Measurements from ENCODE around the gene ALDH3A2. TPM values are rescaled to one million over a fixed set of nuclear protein-coding genes. Genes with fewer than 3 reads are reported as not detected.
"Not testable (repeated sequence)": the region's sequence is repeated elsewhere in the genome, so short reads cannot be mapped to it uniquely, and the experiment has no call there.

ALDH3A2 gene
- total and polyA plus RNA-seq, 9 donors = 26.6 to 39.4 (median 32.9) TPM

DNA sequence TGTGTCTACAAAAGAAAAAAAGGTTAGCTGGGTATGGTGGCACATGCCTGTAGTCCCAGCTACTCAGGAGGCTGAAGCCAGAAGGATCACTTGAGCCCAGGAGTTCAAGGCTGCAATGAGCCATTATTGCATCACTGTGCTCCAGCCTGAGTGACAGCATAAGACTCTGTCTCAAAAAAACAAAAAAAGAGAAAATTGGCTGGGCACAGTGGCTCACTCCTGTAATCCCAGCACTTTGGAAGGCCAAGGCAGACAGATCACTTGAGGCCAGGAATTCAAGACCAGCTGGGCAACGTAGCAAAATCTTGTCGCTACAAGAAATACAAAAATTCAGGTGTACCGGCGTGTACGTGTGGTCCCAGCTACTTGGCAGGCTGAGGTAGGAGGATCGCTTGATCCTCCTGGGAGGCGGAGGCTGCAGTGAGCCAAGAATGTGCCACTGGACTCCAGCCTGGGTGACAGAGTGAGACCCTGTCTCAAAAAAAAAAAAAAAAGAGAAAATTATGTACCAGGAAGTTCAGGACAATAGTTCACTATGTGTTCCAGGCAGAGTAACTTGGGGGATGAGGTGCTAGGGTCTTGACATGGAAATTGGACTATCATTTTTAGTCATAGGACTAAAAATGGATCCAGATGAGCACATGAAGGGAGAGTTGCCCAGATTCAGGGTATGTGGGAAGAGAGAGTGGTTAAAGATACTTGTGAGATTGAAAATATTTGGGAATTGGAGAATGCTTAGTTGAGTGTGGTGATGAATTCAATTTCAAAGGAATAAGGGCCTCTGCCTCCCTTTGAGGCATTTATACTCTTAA, 11.0 kb downstream of the ALDH3A2 start:
- no peaks in the 10 kb centered on the region for H3K4me1 ChIP-seq (ENCODE audit: control insufficient read depth, insufficient read depth, low read length)
- H3K36me3 ChIP-seq (ENCODE audit: control insufficient read depth, insufficient read depth, low read length) = peaks cover 64% of the 10 kb centered on the region
- 85% methylated on average over 6 of the region's 7 CpGs for WGBS (ENCODE audit: insufficient coverage)
- H3K4me3 ChIP-seq (ENCODE audit: low read length) = no peak overlapping the region
- DNase-seq = no peak
- no peak overlapping the region for H3K27ac ChIP-seq (ENCODE audit: low read length)
- H3K27me3 ChIP-seq (ENCODE audit: control insufficient read depth, insufficient read depth, low read length) = no peaks in the 10 kb centered on the region
- H3K9me3 ChIP-seq (replicated peaks; ENCODE audit: control insufficient read depth, low read depth, low read length) = no peaks in the 10 kb centered on the region

DNA sequence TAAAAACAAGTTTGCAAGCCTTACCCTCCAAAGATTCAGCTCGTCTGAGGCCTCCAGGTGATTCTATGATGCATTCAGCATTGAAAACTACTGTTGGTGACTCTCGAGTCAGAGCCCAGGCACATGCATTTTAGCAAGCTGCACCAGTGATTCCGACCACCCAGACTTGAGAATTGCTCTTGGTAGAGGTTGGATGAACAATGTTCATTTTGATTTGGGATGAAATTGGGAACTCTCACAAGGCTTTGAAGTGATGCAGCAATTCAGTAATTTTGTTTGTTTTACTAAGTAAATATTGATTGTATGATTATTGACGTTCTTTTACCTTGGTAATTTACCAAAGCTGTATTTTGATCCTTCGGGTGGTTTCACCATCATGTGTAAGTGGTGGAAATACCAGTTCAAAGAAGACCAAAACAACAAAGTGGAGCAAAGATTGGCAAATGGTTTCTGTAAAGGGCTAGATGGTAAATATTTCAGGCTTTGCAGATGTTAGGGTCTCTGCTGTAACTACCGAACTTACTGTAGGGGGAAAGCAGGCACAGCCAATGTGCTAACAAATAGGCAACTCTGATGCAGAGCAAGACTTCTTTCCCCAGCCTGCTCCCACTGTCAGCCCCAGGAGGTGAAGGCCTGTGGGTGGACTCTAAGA, 11.8 kb downstream of the ALDH3A2 start:
- H3K36me3 ChIP-seq (ENCODE audit: control insufficient read depth, insufficient read depth, low read length) = peaks cover 65% of the 10 kb centered on the region
- H3K9me3 ChIP-seq (replicated peaks; ENCODE audit: control insufficient read depth, low read depth, low read length) = no peaks in the 10 kb centered on the region
- DNase-seq = no peak
- WGBS (ENCODE audit: insufficient coverage) = 94% methylated on average over 4 of the region's 6 CpGs
- no peak overlapping the region for H3K4me3 ChIP-seq (ENCODE audit: low read length)
- H3K27me3 ChIP-seq (ENCODE audit: control insufficient read depth, insufficient read depth, low read length) = no peaks in the 10 kb centered on the region
- no peak overlapping the region for H3K27ac ChIP-seq (ENCODE audit: low read length)
- H3K4me1 ChIP-seq (ENCODE audit: control insufficient read depth, insufficient read depth, low read length) = no peaks in the 10 kb centered on the region

DNA sequence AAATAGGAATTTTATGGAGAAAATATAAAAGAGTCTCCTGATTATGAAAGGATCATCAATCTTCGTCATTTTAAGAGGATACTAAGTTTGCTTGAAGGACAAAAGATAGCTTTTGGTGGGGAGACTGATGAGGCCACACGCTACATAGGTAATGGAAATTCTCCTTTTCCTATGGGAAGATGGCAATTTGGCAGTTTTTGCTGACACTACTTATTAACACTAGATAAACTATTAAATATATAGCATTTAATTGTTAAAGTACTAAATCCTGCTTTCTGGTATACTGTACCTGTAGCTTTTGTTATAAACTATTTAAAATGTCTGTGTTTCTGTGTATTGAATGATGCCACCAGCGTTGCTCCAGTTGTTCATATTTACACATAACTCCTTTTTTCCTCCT, 12.6 kb downstream of the ALDH3A2 start:
- H3K36me3 ChIP-seq (ENCODE audit: control insufficient read depth, insufficient read depth, low read length) = peaks cover 65% of the 10 kb centered on the region

DNA sequence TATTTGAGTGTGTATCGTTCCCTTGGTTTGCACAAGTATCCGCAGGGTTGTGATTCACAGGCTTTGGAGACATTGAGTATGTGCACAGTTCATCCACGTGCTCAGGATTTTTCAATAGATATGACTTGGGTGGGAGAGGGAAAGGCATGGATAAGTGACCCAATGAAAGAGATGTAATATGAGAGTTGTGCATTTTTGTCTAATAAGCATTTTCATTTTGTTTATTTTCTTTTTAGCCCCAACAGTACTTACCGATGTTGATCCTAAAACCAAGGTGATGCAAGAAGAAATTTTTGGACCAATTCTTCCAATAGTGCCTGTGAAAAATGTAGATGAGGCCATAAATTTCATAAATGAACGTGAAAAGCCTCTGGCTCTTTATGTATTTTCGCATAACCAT, 14.5 kb downstream of the ALDH3A2 start:
- 95% methylated on average over 4 of the region's 6 CpGs for WGBS (ENCODE audit: insufficient coverage)
- Histone ChIP-seq H3K27ac (ENCODE audit: low read length) (no peak overlapping the region), H3K4me3 (ENCODE audit: low read length) (no peak overlapping the region), H3K27me3 (ENCODE audit: control insufficient read depth, insufficient read depth, low read length) (no peaks in the 10 kb centered on the region), H3K4me1 (ENCODE audit: control insufficient read depth, insufficient read depth, low read length) (no peaks in the 10 kb centered on the region), H3K9me3 (replicated peaks; ENCODE audit: control insufficient read depth, low read depth, low read length) (no peaks in the 10 kb centered on the region), H3K36me3 (ENCODE audit: control insufficient read depth, insufficient read depth, low read length) (peaks cover 55% of the 10 kb centered on the region)
- no peak for DNase-seq

More for the DNA sequence above, 12.6 kb downstream of the ALDH3A2 start:
- DNase-seq = no peak
- Histone ChIP-seq H3K4me3 (ENCODE audit: low read length) (no peak overlapping the region), H3K27ac (ENCODE audit: low read length) (no peak overlapping the region), H3K4me1 (ENCODE audit: control insufficient read depth, insufficient read depth, low read length) (no peaks in the 10 kb centered on the region), H3K27me3 (ENCODE audit: control insufficient read depth, insufficient read depth, low read length) (no peaks in the 10 kb centered on the region), H3K9me3 (replicated peaks; ENCODE audit: control insufficient read depth, low read depth, low read length) (no peaks in the 10 kb centered on the region)
- WGBS (ENCODE audit: insufficient coverage) = no CpG with 5 or more reads among the region's 3 CpGs

DNA sequence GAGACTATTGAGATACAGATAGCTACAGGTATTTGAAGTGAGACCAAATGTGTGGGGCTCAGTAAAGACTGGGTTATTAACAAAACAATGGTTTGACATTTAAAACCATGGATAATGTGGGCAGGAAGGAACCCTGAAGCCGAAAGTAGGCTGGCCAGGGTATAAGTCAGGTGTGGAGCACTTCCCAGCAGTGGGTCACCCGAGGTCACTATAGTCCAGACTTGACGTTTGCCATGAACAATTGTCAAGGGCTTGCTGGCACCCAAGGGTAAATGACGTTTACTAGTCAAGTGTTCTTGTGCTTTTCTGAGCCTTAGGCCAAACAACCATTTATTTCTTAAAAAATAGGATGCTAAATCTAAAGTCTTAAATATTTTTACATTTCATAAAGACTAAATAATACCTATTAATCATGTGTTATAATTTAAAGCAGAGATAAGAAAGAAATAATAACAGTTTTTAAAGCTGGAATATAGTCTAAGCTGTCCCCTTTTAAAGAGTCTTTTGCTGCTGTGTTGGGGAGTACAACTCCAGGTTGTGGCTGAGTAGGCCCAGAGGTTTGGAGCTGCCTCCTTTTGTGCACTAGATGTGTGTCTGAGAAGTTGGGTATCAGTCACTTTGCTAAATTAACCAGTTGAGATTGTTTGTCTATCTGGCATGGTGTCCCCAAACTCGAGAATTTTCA, 15.7 kb downstream of the ALDH3A2 start:
- peaks cover 48% of the 10 kb centered on the region for H3K36me3 ChIP-seq (ENCODE audit: control insufficient read depth, insufficient read depth, low read length)
- 62% methylated on average over 3 of the region's 5 CpGs for WGBS (ENCODE audit: insufficient coverage)

DNA sequence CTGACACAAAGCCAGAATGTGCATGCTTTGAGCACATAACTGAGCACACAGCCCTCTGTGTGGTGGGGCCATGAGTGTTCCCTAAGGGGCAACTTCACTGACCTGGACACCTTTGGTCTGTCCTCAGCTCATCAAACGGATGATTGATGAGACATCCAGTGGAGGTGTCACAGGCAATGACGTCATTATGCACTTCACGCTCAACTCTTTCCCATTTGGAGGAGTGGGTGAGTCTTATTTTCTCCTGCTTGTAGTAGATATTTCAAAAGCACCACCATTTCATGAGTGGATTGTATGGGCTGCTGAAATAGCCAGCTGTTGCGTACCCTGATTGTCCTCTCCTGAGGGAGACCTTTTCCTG, 16.2 kb downstream of the ALDH3A2 start:
- Histone ChIP-seq H3K9me3 (replicated peaks; ENCODE audit: control insufficient read depth, low read depth, low read length) (no peaks in the 10 kb centered on the region), H3K36me3 (ENCODE audit: control insufficient read depth, insufficient read depth, low read length) (peaks cover 47% of the 10 kb centered on the region), H3K27me3 (ENCODE audit: control insufficient read depth, insufficient read depth, low read length) (no peaks in the 10 kb centered on the region), H3K4me1 (ENCODE audit: control insufficient read depth, insufficient read depth, low read length) (no peaks in the 10 kb centered on the region), H3K27ac (ENCODE audit: low read length) (no peak overlapping the region), H3K4me3 (ENCODE audit: low read length) (no peak overlapping the region)
- 100% methylated on average over 1 of the region's 4 CpGs for WGBS (ENCODE audit: insufficient coverage)
- no peak for DNase-seq

More for the DNA sequence above, 15.7 kb downstream of the ALDH3A2 start:
- Histone ChIP-seq H3K27ac (ENCODE audit: low read length) (no peak overlapping the region), H3K4me3 (ENCODE audit: low read length) (no peak overlapping the region), H3K4me1 (ENCODE audit: control insufficient read depth, insufficient read depth, low read length) (no peaks in the 10 kb centered on the region), H3K9me3 (replicated peaks; ENCODE audit: control insufficient read depth, low read depth, low read length) (no peaks in the 10 kb centered on the region), H3K27me3 (ENCODE audit: control insufficient read depth, insufficient read depth, low read length) (no peaks in the 10 kb centered on the region)
- DNase-seq = no peak

DNA sequence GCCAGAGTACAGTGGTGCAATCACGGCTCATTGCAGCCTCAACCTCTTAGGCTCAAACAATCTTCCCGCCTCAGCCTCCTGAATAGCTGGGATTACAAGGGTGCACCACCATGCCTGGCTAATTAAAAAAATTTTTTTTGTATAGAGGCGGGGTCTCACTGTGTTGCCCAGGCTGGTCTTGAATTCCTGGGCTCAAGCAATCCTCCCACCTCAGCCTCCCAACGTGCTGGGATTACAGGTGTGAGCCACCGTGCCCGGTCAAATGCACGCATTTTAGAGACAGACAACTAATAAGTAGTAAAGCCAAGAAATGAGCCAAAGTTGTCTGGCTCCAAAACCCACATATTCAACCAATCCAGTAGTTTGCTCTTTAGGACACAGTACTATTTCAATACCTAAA, 21.1 kb downstream of the ALDH3A2 start:
- Histone ChIP-seq H3K36me3 (ENCODE audit: control insufficient read depth, insufficient read depth, low read length) (peaks cover 28% of the 10 kb centered on the region), H3K4me1 (ENCODE audit: control insufficient read depth, insufficient read depth, low read length) (peaks cover 15% of the 10 kb centered on the region)
- not testable (repeated sequence) for H3K4me3 ChIP-seq (ENCODE audit: low read length)

DNA sequence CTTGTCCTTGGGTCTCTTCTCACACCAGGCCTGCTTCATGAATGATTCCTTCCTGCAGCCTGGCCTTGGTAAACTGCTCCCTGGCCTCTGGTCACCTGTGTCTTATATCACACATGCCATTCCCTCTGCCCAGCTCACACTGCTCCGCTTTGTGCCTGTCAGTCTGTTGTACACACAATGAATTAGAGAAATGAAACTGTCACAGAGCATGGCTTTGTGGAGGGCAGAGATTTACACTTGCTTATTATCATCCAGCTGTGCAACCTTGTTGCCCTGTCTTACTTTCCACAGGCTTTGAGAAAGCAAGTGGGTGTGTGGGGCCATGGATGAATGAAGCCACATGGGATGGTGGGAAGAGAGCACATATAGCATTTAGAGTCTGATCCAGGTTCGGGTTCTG, 22.4 kb downstream of the ALDH3A2 start:
- peaks cover 15% of the 10 kb centered on the region for H3K4me1 ChIP-seq (ENCODE audit: control insufficient read depth, insufficient read depth, low read length)
- H3K27ac ChIP-seq (ENCODE audit: low read length) = no peak overlapping the region
- DNase-seq = no peak
- H3K4me3 ChIP-seq (ENCODE audit: low read length) = no peak overlapping the region
- H3K27me3 ChIP-seq (ENCODE audit: control insufficient read depth, insufficient read depth, low read length) = no peaks in the 10 kb centered on the region
- H3K36me3 ChIP-seq (ENCODE audit: control insufficient read depth, insufficient read depth, low read length) = peaks cover 19% of the 10 kb centered on the region
- 73% methylated on average over 2 of the region's 2 CpGs for WGBS (ENCODE audit: insufficient coverage)
- no peaks in the 10 kb centered on the region for H3K9me3 ChIP-seq (replicated peaks; ENCODE audit: control insufficient read depth, low read depth, low read length)

More for the DNA sequence above, 21.1 kb downstream of the ALDH3A2 start:
- not testable (repeated sequence) for H3K9me3 ChIP-seq (replicated peaks; ENCODE audit: control insufficient read depth, low read depth, low read length); H3K27ac ChIP-seq (ENCODE audit: low read length); H3K27me3 ChIP-seq (ENCODE audit: control insufficient read depth, insufficient read depth, low read length); DNase-seq
- WGBS (ENCODE audit: insufficient coverage) = 93% methylated on average over 2 of the region's 7 CpGs

DNA sequence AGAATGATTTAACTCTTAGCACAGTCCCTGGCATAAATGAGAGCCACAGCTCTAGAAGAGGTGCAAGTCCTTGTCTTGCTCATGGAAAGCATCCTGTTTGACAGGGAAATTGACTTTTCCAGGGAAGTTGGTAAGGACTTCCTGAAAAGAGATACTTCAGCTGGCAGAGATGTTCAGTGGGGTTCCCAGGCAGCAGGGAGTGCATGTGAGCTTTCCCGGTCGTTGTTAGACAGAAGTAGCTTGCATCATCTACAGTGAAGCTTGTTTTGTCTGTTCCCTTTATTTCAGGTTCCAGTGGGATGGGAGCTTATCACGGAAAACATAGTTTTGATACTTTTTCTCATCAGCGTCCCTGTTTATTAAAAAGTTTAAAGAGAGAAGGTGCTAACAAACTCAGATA, 22.9 kb downstream of the ALDH3A2 start:
- Histone ChIP-seq H3K4me1 (ENCODE audit: control insufficient read depth, insufficient read depth, low read length) (peaks cover 15% of the 10 kb centered on the region), H3K4me3 (ENCODE audit: low read length) (no peak overlapping the region), H3K27ac (ENCODE audit: low read length) (peak overlapping the region; percentile 3), H3K9me3 (replicated peaks; ENCODE audit: control insufficient read depth, low read depth, low read length) (no peaks in the 10 kb centered on the region), H3K36me3 (ENCODE audit: control insufficient read depth, insufficient read depth, low read length) (peaks cover 18% of the 10 kb centered on the region), H3K27me3 (ENCODE audit: control insufficient read depth, insufficient read depth, low read length) (no peaks in the 10 kb centered on the region)
- peak; percentile 12 for DNase-seq
- 52% methylated on average over 2 of the region's 4 CpGs for WGBS (ENCODE audit: insufficient coverage)

Data from muscle of leg (tissue), 11 donors.